Measurements from ENCODE around the gene LIN7A.

DNA sequence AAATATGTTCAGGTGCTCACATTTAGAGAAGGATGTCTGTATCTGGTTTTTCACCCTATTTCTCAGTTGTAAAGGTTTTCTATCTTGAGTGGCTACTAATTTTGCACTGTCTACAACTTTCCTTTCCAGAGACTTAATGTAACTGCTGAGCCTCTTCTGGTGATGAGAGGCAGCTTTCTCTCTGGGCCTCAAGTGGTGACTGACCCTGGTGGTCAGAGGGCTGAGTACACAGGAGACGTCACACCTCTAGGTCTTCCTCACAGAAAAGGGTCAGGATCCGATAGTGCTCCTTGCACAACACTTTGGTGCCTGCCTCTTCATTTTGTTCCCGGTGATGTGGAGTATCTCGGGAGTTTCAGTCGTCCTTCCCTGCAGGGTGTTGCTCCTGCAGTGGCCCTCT lies 76.8 kb downstream of the LIN7A start:
- TF ChIP-seq EP300 (IDR thresholded peaks at IDR 0.05; ENCODE audit: borderline replicate concordance) (no peak), TAF1 (IDR thresholded peaks at IDR 0.05; ENCODE audit: low read depth) (no peak), EGR1 (IDR thresholded peaks at IDR 0.05) (no peak), RAD21 (IDR thresholded peaks at IDR 0.05; ENCODE audit: low read depth) (no peak), YY1 (IDR thresholded peaks at IDR 0.05; ENCODE audit: low read depth) (no peak), FOXM1 (IDR thresholded peaks at IDR 0.05; ENCODE audit: borderline replicate concordance, low read depth) (no peak), CEBPB (IDR thresholded peaks at IDR 0.05) (no peak), NFIC (IDR thresholded peaks at IDR 0.05) (no peak)
- TF ChIP-seq, protein P1, sequence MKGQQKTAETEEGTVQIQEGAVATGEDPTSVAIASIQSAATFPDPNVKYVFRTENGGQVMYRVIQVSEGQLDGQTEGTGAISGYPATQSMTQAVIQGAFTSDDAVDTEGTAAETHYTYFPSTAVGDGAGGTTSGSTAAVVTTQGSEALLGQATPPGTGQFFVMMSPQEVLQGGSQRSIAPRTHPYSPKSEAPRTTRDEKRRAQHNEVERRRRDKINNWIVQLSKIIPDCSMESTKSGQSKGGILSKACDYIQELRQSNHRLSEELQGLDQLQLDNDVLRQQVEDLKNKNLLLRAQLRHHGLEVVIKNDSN (IDR thresholded peaks at IDR 0.05) = no peak
- TF ChIP-seq, protein P2, sequence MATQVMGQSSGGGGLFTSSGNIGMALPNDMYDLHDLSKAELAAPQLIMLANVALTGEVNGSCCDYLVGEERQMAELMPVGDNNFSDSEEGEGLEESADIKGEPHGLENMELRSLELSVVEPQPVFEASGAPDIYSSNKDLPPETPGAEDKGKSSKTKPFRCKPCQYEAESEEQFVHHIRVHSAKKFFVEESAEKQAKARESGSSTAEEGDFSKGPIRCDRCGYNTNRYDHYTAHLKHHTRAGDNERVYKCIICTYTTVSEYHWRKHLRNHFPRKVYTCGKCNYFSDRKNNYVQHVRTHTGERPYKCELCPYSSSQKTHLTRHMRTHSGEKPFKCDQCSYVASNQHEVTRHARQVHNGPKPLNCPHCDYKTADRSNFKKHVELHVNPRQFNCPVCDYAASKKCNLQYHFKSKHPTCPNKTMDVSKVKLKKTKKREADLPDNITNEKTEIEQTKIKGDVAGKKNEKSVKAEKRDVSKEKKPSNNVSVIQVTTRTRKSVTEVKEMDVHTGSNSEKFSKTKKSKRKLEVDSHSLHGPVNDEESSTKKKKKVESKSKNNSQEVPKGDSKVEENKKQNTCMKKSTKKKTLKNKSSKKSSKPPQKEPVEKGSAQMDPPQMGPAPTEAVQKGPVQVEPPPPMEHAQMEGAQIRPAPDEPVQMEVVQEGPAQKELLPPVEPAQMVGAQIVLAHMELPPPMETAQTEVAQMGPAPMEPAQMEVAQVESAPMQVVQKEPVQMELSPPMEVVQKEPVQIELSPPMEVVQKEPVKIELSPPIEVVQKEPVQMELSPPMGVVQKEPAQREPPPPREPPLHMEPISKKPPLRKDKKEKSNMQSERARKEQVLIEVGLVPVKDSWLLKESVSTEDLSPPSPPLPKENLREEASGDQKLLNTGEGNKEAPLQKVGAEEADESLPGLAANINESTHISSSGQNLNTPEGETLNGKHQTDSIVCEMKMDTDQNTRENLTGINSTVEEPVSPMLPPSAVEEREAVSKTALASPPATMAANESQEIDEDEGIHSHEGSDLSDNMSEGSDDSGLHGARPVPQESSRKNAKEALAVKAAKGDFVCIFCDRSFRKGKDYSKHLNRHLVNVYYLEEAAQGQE (IDR thresholded peaks at IDR 0.05; ENCODE audit: low read depth) = no peak
- TF ChIP-seq, protein P3, sequence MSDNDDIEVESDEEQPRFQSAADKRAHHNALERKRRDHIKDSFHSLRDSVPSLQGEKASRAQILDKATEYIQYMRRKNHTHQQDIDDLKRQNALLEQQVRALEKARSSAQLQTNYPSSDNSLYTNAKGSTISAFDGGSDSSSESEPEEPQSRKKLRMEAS (IDR thresholded peaks at IDR 0.05) = no peak
